HepG2 (cell line): ENCODE results near the gene NACC2. TPM values are rescaled to one million over a fixed set of nuclear protein-coding genes. Genes with fewer than 3 reads are reported as not detected.
A peak's percentile ranks its signal among the peaks of the same experiment; 100 is the strongest.

Experiments
- ATAC-seq: fragments of 200-7000 bp; cut with Tn5 transposase; 3 replicates; pipeline ENCODE4 v1.9.1; 2020; ENCODE audit warnings: mild to moderate bottlenecking, moderate library complexity
- BruUV-seq: library from RNA; stranded (reverse); fragments of 400-500 nt; replicated peaks from 2 replicates; lab custom pipeline; 2021; lab: Mats Ljungman, UMichigan
- CTCF ChIA-PET: fragments of 300-600 bp; formaldehyde crosslinking; extraction: SDS; loops from one replicate; lab custom pipeline; 2021; ENCODE audit warnings: low total read pairs, inconsistent platforms, low intra/inter-chr PET ratio; lab: Yijun Ruan, JAX
- POLR2A ChIA-PET: fragments of 350-600 bp; sonication (Branson Sonifier 250); formaldehyde crosslinking; loops from one replicate; lab custom pipeline; 2020; ENCODE audit warnings: antibody characterized with exemption, inconsistent platforms; lab: Yijun Ruan, JAX
- DNase-seq: peaks from one replicate; pipeline ENCODE4 v3.0.0-alpha.2; 2015; ENCODE audit warnings: low spot score
- FAIRE-seq: peaks from 3 replicates; lab custom pipeline; 2011; peaks lifted over from hg19 to GRCh38; lab: Jason Lieb, UNC
- H2AFZ ChIP-seq: one replicate; pipeline ENCODE4 v1.6.1; 2011; ENCODE audit warnings: low read length, inconsistent platforms
- H3K27ac ChIP-seq: fragments of 300-600 bp; 3 replicates; pipeline ENCODE4 v1.8.0; 2011; ENCODE audit warnings: mixed run types, mild to moderate bottlenecking, mixed read lengths, low read length, inconsistent platforms; ENCODE audit not compliant: insufficient read depth; ENCODE audit errors: extremely low read length
- H3K27me3 ChIP-seq, 2 experiments: fragments of 200-600 bp in 1 of 2; 2 replicates in 1 of 2; 3 replicates in 1 of 2; pipeline versions ENCODE4 v1.6.0 to v1.8.0; 2011; ENCODE audit warnings: low read length in 2 of 2, mild to moderate bottlenecking in 2 of 2, moderate library complexity in 2 of 2, inconsistent platforms in 1 of 2; ENCODE audit not compliant: insufficient read depth in 2 of 2, control insufficient read depth in 1 of 2
- H3K36me3 ChIP-seq, 2 experiments: fragments of 200-600 bp in 1 of 2; replicated peaks in 1 of 2; 2 replicates in 1 of 2; 3 replicates in 1 of 2; pipeline versions ENCODE4 v1.5.1 to v1.8.0; 2011; ENCODE audit warnings: low read length in 2 of 2, inconsistent platforms in 1 of 2; ENCODE audit not compliant: insufficient read depth in 2 of 2, control insufficient read depth in 1 of 2
- H3K4me1 ChIP-seq: 2 replicates; pipeline ENCODE4 v1.5.1; 2012; ENCODE audit warnings: low read length, inconsistent platforms; ENCODE audit not compliant: insufficient read depth
- H3K4me2 ChIP-seq: 2 replicates; pipeline ENCODE4 v1.6.0; 2011; ENCODE audit warnings: low read depth, low read length, inconsistent platforms
- H3K4me3 ChIP-seq, 3 experiments: fragments of 200-600 bp in 1 of 3; sonication (generic), shearing (Covaris generic) in 1 of 3; replicated peaks in 1 of 3; 2 replicates each; pipeline ENCODE4 v1.5.1; 2011 to 2016; ENCODE audit warnings: low read length in 3 of 3, inconsistent platforms in 2 of 3, low read depth in 2 of 3, mild to moderate bottlenecking in 2 of 3, control low read depth in 1 of 3, mixed read lengths in 1 of 3; ENCODE audit not compliant: insufficient read depth in 1 of 3
- H3K79me2 ChIP-seq: one replicate; pipeline ENCODE4 v1.6.1; 2011; ENCODE audit warnings: low read length, inconsistent platforms; ENCODE audit not compliant: insufficient read depth
- H3K9ac ChIP-seq: 2 replicates; pipeline ENCODE4 v1.6.0; 2011; ENCODE audit warnings: mild to moderate bottlenecking, low read depth, low read length, inconsistent platforms; ENCODE audit not compliant: insufficient read depth
- H3K9me3 ChIP-seq: 2 replicates; pipeline ENCODE4 v1.5.1; 2012; ENCODE audit warnings: mild to moderate bottlenecking, low read length
- H4K20me1 ChIP-seq: 2 replicates; pipeline ENCODE4 v1.6.0; 2011; ENCODE audit warnings: inconsistent platforms, mild to moderate bottlenecking, low read length, moderate library complexity; ENCODE audit not compliant: insufficient read depth
- AKAP8 ChIP-seq: sonication (generic); formaldehyde crosslinking; IDR thresholded peaks from 2 replicates; pipeline ENCODE4 v1.5.1; 2020; ENCODE audit warnings: mild to moderate bottlenecking, missing genetic modification reagents
- BCL6 ChIP-seq: IDR thresholded peaks from 2 replicates; pipeline ENCODE4 v1.6.1; 2016; ENCODE audit warnings: missing genetic modification reagents, missing compliant biosample characterization
- BRD4 ChIP-seq: sonication (generic); formaldehyde crosslinking; IDR thresholded peaks from 2 replicates; pipeline ENCODE4 v1.4.0; 2020; ENCODE audit warnings: missing genetic modification reagents
- CHCHD3 ChIP-seq: sonication (generic); formaldehyde crosslinking; IDR thresholded peaks from 2 replicates; pipeline ENCODE4 v1.8.0; 2022; ENCODE audit warnings: mild to moderate bottlenecking, missing genetic modification reagents, moderate library complexity
- CREB1 ChIP-seq, 2 experiments: fragments of 450-650 bp in 1 of 2; IDR thresholded peaks; 2 replicates each; pipeline ENCODE4 v1.6.1; 2016 to 2017; ENCODE audit warnings: control low read depth in 1 of 2, mild to moderate bottlenecking in 1 of 2, missing compliant biosample characterization in 1 of 2, missing genetic modification characterization in 1 of 2
- CREM ChIP-seq, 2 experiments: sonication (generic) in 1 of 2; formaldehyde crosslinking in 1 of 2; IDR thresholded peaks; 2 replicates each; pipeline versions ENCODE4 v1.4.0 to v1.6.1; 2016 to 2020; ENCODE audit warnings: antibody characterized with exemption in 1 of 2, mild to moderate bottlenecking in 1 of 2, missing genetic modification reagents in 1 of 2
- EP300 ChIP-seq, 3 experiments: sonication (generic) in 1 of 3; formaldehyde crosslinking in 1 of 3; IDR thresholded peaks; 2 replicates each; pipeline versions ENCODE4 v1.5.1 to v1.6.1; 2011 to 2020; ENCODE audit warnings: low read depth in 2 of 3, low read length in 2 of 3, borderline replicate concordance in 1 of 3, improper control_type of control experiment in 1 of 3, mild to moderate bottlenecking in 1 of 3, missing genetic modification reagents in 1 of 3, moderate library complexity in 1 of 3
- GATAD1 ChIP-seq: IDR thresholded peaks from 2 replicates; pipeline ENCODE4 v1.6.1; 2016; ENCODE audit warnings: missing genetic modification reagents, missing compliant biosample characterization
- ISX ChIP-seq: sonication (generic); formaldehyde crosslinking; conservative IDR thresholded peaks from 2 replicates; pipeline ENCODE4 v1.5.0; 2020; ENCODE audit warnings: missing genetic modification reagents
- MLXIP ChIP-seq: sonication (generic); formaldehyde crosslinking; IDR thresholded peaks from 2 replicates; pipeline ENCODE4 v1.9.0; 2021; ENCODE audit warnings: missing genetic modification reagents, borderline replicate concordance
- MZF1 ChIP-seq: sonication (generic); formaldehyde crosslinking; IDR thresholded peaks from 2 replicates; pipeline ENCODE4 v1.8.1; 2023; ENCODE audit warnings: mild to moderate bottlenecking, missing genetic modification reagents, borderline replicate concordance
- PREB ChIP-seq: sonication (generic); formaldehyde crosslinking; IDR thresholded peaks from 2 replicates; pipeline ENCODE4 v1.4.0; 2020; ENCODE audit warnings: missing genetic modification reagents
- TBP ChIP-seq: sonication (generic); formaldehyde crosslinking; IDR thresholded peaks from 2 replicates; pipeline ENCODE4 v1.5.0; 2020; ENCODE audit warnings: missing genetic modification reagents
- TCF7L2 ChIP-seq: IDR thresholded peaks from 2 replicates; pipeline ENCODE4 v1.6.1; 2011; ENCODE audit warnings: mild to moderate bottlenecking, low read depth, low read length, moderate library complexity
- ZNF160 ChIP-seq: sonication (generic); formaldehyde crosslinking; IDR thresholded peaks from 2 replicates; pipeline ENCODE4 v1.8.0; 2022; ENCODE audit warnings: mild to moderate bottlenecking, inconsistent platforms, missing genetic modification reagents
- ZNF251 ChIP-seq: sonication (generic); formaldehyde crosslinking; IDR thresholded peaks from 2 replicates; pipeline ENCODE4 v1.9.0; 2021; ENCODE audit warnings: mild to moderate bottlenecking, missing genetic modification reagents
- ZNF253 ChIP-seq: sonication (generic); formaldehyde crosslinking; IDR thresholded peaks from 2 replicates; pipeline ENCODE4 v1.8.0; 2022; ENCODE audit warnings: mild to moderate bottlenecking, missing genetic modification reagents, borderline replicate concordance
- ZNF30 ChIP-seq: sonication (generic); formaldehyde crosslinking; IDR thresholded peaks from 2 replicates; pipeline ENCODE4 v1.5.0; 2020; ENCODE audit warnings: mild to moderate bottlenecking, missing genetic modification reagents
- ZNF605 ChIP-seq: sonication (generic); formaldehyde crosslinking; IDR thresholded peaks from 2 replicates; pipeline ENCODE4 v1.8.0; 2022; ENCODE audit warnings: mild to moderate bottlenecking, missing genetic modification reagents
- ZSCAN20 ChIP-seq: sonication (generic); formaldehyde crosslinking; IDR thresholded peaks from 2 replicates; pipeline ENCODE4 v1.4.0; 2020; ENCODE audit warnings: missing genetic modification reagents, mild to moderate bottlenecking, borderline replicate concordance
- WGBS: methylation state at CpG from one replicate; pipeline ENCODE4 v1.1.6; 2017; ENCODE audit warnings: low lambda C conversion rate; 5-methylcytosine and 5-hydroxymethylcytosine counted together
- in situ Hi-C: cut with HindIII; loops from 2 replicates; pipeline ENCODE4 v1.10.0; 2017; ENCODE audit warnings: low pct_unique_long_range_greater_than_20kb; ENCODE audit not compliant: extremely low pct_ligation_motif_present
- intact Hi-C: fragments of 100-400 bp; cut with micrococcal nuclease; formaldehyde crosslinking; loops from one replicate; pipeline ENCODE4 v1.10.0; 2022; ENCODE audit not compliant: unreplicated experiment
- polyA plus RNA-seq, 8 experiments: library from polyadenylated mRNA; depleted of rRNA in 3 of 8; stranded (reverse) in 7 of 8; unstranded in 1 of 8; fragments of >200 nt; fragmentation: Illumina TruSeq in 4 of 8; extraction: Trizol in 4 of 8; gene quantifications; 2 replicates each; pipeline versions ENCODE4 v1.2.1 to v1.2.3, GENCODE V29; 2011 to 2016; ENCODE audit warnings: low read depth in 4 of 8, missing spikeins in 1 of 8, mixed read lengths in 1 of 8; ENCODE audit not compliant: insufficient read depth in 1 of 8
- total RNA-seq, 5 experiments: library from RNA; depleted of rRNA; stranded (reverse); fragments of >200 nt; fragmentation: Illumina TruSeq; extraction: Trizol; gene quantifications; 2 replicates each; pipeline ENCODE4 v1.2.3, GENCODE V29; 2016; ENCODE audit warnings: low read depth in 1 of 5

NACC2 gene
- total and polyA plus RNA-seq, 2 of the 13 experiments (the other 11 are each of a cell fraction or from before 2014, with no cell fraction given): 5.9 to 12.3 TPM

- TF ChIP-seq MLXIP (no peak), AKAP8 (no peak; the same call in 1 of the 2 replicates), ZNF251 (CRISPR knock-in tag) (no peak)
Observed at GRCh38 chr9:136098844-136099243, 3.8 kb upstream of the NACC2 start (continued).

GRCh38 chr9:136098210-136098609 lies 3.1 kb upstream of the NACC2 start:
- no peak for TF ChIP-seq ZNF30 (CRISPR knock-in tag)
- TF ChIP-seq ZNF160: no peak
- no peak for TF ChIP-seq ISX
- TF ChIP-seq ZSCAN20: no peak
- TF ChIP-seq CHCHD3 (CRISPR knock-in tag): no peak
- no peak for TF ChIP-seq BRD4 (CRISPR knock-in tag)
- no peak for TF ChIP-seq ZNF253
- no peak for TF ChIP-seq GATAD1 (CRISPR knock-in tag)
- TF ChIP-seq TBP (CRISPR knock-in tag): no peak
- TF ChIP-seq ZNF605 (CRISPR knock-in tag): no peak
- no peak for TF ChIP-seq TCF7L2
- TF ChIP-seq BCL6: no peak
- no peak for TF ChIP-seq MZF1 (CRISPR knock-in tag)
- TF ChIP-seq PREB (CRISPR knock-in tag): no peak
- TF ChIP-seq CREB1 (IDR thresholded peaks at IDR 0.05): no peak
- no peak for TF ChIP-seq CREB1 (CRISPR knock-in tag; IDR thresholded peaks at IDR 0.05)
- TF ChIP-seq CREM (IDR thresholded peaks at IDR 0.05): no peak
- TF ChIP-seq CREM (CRISPR knock-in tag; IDR thresholded peaks at IDR 0.05): no peak
- no peak for TF ChIP-seq EP300 (IDR thresholded peaks at IDR 0.05; ENCODE audit: low read depth in 2 of 2, low read length in 2 of 2)
- no peak for TF ChIP-seq EP300 (CRISPR knock-in tag; IDR thresholded peaks at IDR 0.05; ENCODE audit: borderline replicate concordance)
- intact Hi-C loops: no loop called here
- BruUV-seq: no TSS peak
- H2AFZ ChIP-seq: no peak overlapping the region
- WGBS: 45% methylated on average over 10 of the region's 11 CpGs
- ChIA-PET POLR2A (interaction anchor here (2.0 kb wide), 1 partner anchor 106 kb away, joined by 5 read pairs; no protein-coding TSS in a partner anchor), CTCF (no interaction called here)
- H3K4me1 ChIP-seq: peaks cover 60% of the 10 kb centered on the region
- in situ Hi-C loops: no loop called here
- H4K20me1 ChIP-seq: peaks cover 3% of the 10 kb centered on the region; the same call in 1 of the 2 replicates
- peaks cover 14 to 45% of the 10 kb centered on the region in 2 experiments for H3K27me3 ChIP-seq
- no peak overlapping the region for H3K9ac ChIP-seq
- DNase-seq (no peak), ATAC-seq (no peak), FAIRE-seq (no peak)
- H3K4me2 ChIP-seq: peak overlapping the region; percentile 81; the same call in 1 of the 2 replicates
- no peak overlapping the region for H3K4me3 ChIP-seq
- no peaks in the 10 kb centered on the region for H3K9me3 ChIP-seq
- peaks cover 10% of the 10 kb centered on the region for H3K79me2 ChIP-seq
- no peaks in the 10 kb centered on the region for H3K36me3 ChIP-seq
- H3K27ac ChIP-seq: no peak overlapping the region
